CD14-positive monocyte (primary cell): Measurements from ENCODE around the gene ST7. TPM values are rescaled to one million over a fixed set of nuclear protein-coding genes. Genes with fewer than 3 reads are reported as not detected.

Experiments used
- DNase-seq, 3 donors: peaks; one replicate each; pipeline ENCODE4 v3.0.0-alpha.2; 2011 to 2022
- H2AFZ ChIP-seq: 2 replicates; pipeline ENCODE4 v1.6.0; 2012; ENCODE audit warnings: mild to moderate bottlenecking, low read depth, low read length, inconsistent platforms; ENCODE audit not compliant: insufficient read depth, poor library complexity, severe bottlenecking
- H3K27ac ChIP-seq, 2 donors: 1 replicate in 1 of 2; 2 replicates in 1 of 2; pipeline ENCODE4 v1.5.1; 2012 to 2013; ENCODE audit warnings: low read length in 2 of 2, control low read depth in 1 of 2, inconsistent platforms in 1 of 2, low read depth in 1 of 2, mild to moderate bottlenecking in 1 of 2
- H3K27me3 ChIP-seq, 2 donors: one replicate each; pipeline versions ENCODE4 v1.6.0 to v1.6.1; 2011 to 2013; ENCODE audit warnings: low read length in 2 of 2; ENCODE audit not compliant: control insufficient read depth in 2 of 2, insufficient read depth in 2 of 2
- H3K36me3 ChIP-seq, 2 donors: replicated peaks in 1 of 2; 1 replicate in 1 of 2; 2 replicates in 1 of 2; pipeline versions ENCODE4 v1.5.1 to v1.6.1; 2012 to 2013; ENCODE audit warnings: low read length in 2 of 2, control low read depth in 1 of 2, inconsistent platforms in 1 of 2, mild to moderate bottlenecking in 1 of 2; ENCODE audit not compliant: insufficient read depth in 2 of 2, control insufficient read depth in 1 of 2
- H3K4me1 ChIP-seq, 2 donors: 1 replicate in 1 of 2; 2 replicates in 1 of 2; pipeline versions ENCODE4 v1.5.1 to v1.6.1; 2012 to 2013; ENCODE audit warnings: low read length in 2 of 2, control low read depth in 1 of 2, inconsistent platforms in 1 of 2, mild to moderate bottlenecking in 1 of 2, moderate library complexity in 1 of 2; ENCODE audit not compliant: insufficient read depth in 2 of 2, control insufficient read depth in 1 of 2
- H3K4me2 ChIP-seq: replicated peaks from 2 replicates; pipeline ENCODE3; 2012; ENCODE audit warnings: low read length, moderate library complexity, mild to moderate bottlenecking; ENCODE audit not compliant: poor library complexity, severe bottlenecking; ENCODE audit errors: extremely low read depth
- H3K4me3 ChIP-seq, 3 experiments: fragments of 200-600 bp in 1 of 3; sonication (generic) in 1 of 3; replicated peaks in 1 of 3; 1 replicate in 2 of 3; 2 replicates in 1 of 3; pipeline ENCODE4 v1.5.1; 2011 to 2013; ENCODE audit warnings: low read length in 3 of 3, mild to moderate bottlenecking in 3 of 3, control low read depth in 2 of 3, low read depth in 2 of 3, inconsistent platforms in 1 of 3, moderate library complexity in 1 of 3
- H3K79me2 ChIP-seq: 2 replicates; pipeline ENCODE4 v1.6.0; 2012; ENCODE audit warnings: mild to moderate bottlenecking, control low read depth, inconsistent platforms, low read length, moderate library complexity; ENCODE audit not compliant: insufficient read depth
- H3K9ac ChIP-seq: 2 replicates; pipeline ENCODE4 v1.6.0; 2017; ENCODE audit warnings: low read length, mild to moderate bottlenecking; ENCODE audit not compliant: insufficient read depth, poor library complexity, severe bottlenecking
- H3K9me3 ChIP-seq, 2 donors: replicated peaks in 1 of 2; 1 replicate in 1 of 2; 2 replicates in 1 of 2; pipeline versions ENCODE4 v1.5.1 to v1.6.1; 2012 to 2013; ENCODE audit warnings: low read length in 2 of 2, control low read depth in 1 of 2; ENCODE audit not compliant: control insufficient read depth in 1 of 2, insufficient read depth in 1 of 2
- H4K20me1 ChIP-seq: 2 replicates; pipeline ENCODE4 v1.6.0; 2012; ENCODE audit warnings: mild to moderate bottlenecking, low read length, control low read depth, moderate library complexity; ENCODE audit not compliant: insufficient read depth
- H3K27ac Mint-ChIP-seq, 7 donors: one replicate each; pipeline ENCODE4 v1.8.0; 2020; ENCODE audit warnings: mild to moderate bottlenecking in 7 of 7, mixed read lengths in 7 of 7, moderate library complexity in 6 of 7, inconsistent platforms in 2 of 7
- H3K27me3 Mint-ChIP-seq, 3 donors: one replicate each; pipeline ENCODE4 v1.8.0; 2021 to 2022; ENCODE audit warnings: low read depth in 3 of 3, mild to moderate bottlenecking in 3 of 3, mixed read lengths in 3 of 3, moderate library complexity in 3 of 3, inconsistent platforms in 1 of 3
- H3K36me3 Mint-ChIP-seq, 2 donors: one replicate each; pipeline ENCODE4 v1.8.0; 2020; ENCODE audit warnings: mixed read lengths in 2 of 2, inconsistent platforms in 1 of 2, mild to moderate bottlenecking in 1 of 2
- H3K4me1 Mint-ChIP-seq: one replicate; pipeline ENCODE4 v1.8.0; 2020; ENCODE audit warnings: mild to moderate bottlenecking, mixed read lengths
- H3K4me3 Mint-ChIP-seq, 2 donors: one replicate each; pipeline ENCODE4 v1.8.0; 2020; ENCODE audit warnings: mild to moderate bottlenecking in 2 of 2, mixed read lengths in 2 of 2, moderate library complexity in 1 of 2
- H3K9me3 Mint-ChIP-seq, 7 donors: one replicate each; pipeline ENCODE4 v1.8.0; 2020 to 2022; ENCODE audit warnings: mixed read lengths in 7 of 7, mild to moderate bottlenecking in 6 of 7, moderate library complexity in 6 of 7, inconsistent platforms in 2 of 7
- WGBS: methylation state at CpG from one replicate; pipeline ENCODE4 v1.1.5; 2013; ENCODE audit warnings: missing lambda C conversion rate; ENCODE audit not compliant: insufficient coverage; 5-methylcytosine and 5-hydroxymethylcytosine counted together
- intact Hi-C, 2 donors: fragments of 100-400 bp; cut with micrococcal nuclease; formaldehyde crosslinking; loops; one replicate each; pipeline versions ENCODE4 v1.15.0 to v1.15.1; 2023
- polyA plus RNA-seq, 3 donors: library from polyadenylated mRNA; depleted of rRNA in 1 of 3; unstranded in 2 of 3; stranded (reverse) in 1 of 3; fragments of 300-500 nt in 2 of 3; fragments of >200 nt in 1 of 3; fragmentation: Illumina TruSeq in 2 of 3; gene quantifications; 1 replicate in 2 of 3; 2 replicates in 1 of 3; pipeline ENCODE4 v1.2.3, GENCODE V29; 2012 to 2021
- TF ChIP-seq, protein P1 (sequence below): fragments of 200-600 bp; IDR thresholded peaks from one replicate; pipeline ENCODE4 v1.8.0; 2022; ENCODE audit warnings: antibody characterized with exemption, mild to moderate bottlenecking

The ST7 gene
- polyA plus RNA-seq, 3 donors, result 3.6 to 5.5 (median 4.1) TPM

DNA sequence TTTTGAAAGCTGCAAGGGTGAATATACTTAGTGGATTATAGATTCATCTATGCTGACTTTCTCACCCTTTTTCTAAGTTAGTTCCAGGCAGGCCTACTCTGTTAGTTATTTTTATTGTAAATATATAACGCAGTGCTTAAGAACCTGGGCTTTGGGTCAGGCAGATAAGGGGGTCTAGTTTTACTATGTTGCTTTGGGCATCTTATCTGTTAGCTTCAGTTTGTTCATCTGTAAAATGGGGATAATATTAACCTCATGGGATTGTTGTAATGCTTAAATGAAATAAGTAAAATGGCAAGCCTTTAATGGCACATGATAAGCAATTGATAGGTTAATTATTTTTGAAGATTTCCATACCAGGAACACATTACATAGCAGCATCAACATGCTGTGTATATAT is 79.5 kb downstream of the ST7 start:
- WGBS, result no CpG with 5 or more reads among the region's 1 CpG
- intact Hi-C loops, result no loop called here
- Histone ChIP-seq H3K36me3 (no peaks in the 10 kb centered on the region), H3K27ac (no peak overlapping the region), H3K27me3 (no peaks in the 10 kb centered on the region), H3K9me3 (no peaks in the 10 kb centered on the region), H3K4me2 (no peak overlapping the region), H3K4me3 (no peak overlapping the region), H2AFZ (no peak overlapping the region), H3K9ac (no peak overlapping the region), H3K79me2 (no peaks in the 10 kb centered on the region), H4K20me1 (no peaks in the 10 kb centered on the region), H3K4me1 (no peaks in the 10 kb centered on the region)
- Mint-ChIP-seq H3K27ac (no peak overlapping the region), H3K4me1 (peaks cover 12% of the 10 kb centered on the region), H3K27me3 (no peaks in the 10 kb centered on the region), H3K36me3 (peaks cover 0 to 3% of the 10 kb centered on the region in 2 donors), H3K4me3 (no peak overlapping the region), H3K9me3 (peaks cover 0 to 14% (median 6%) of the 10 kb centered on the region in 7 donors)
- TF ChIP-seq, protein P1, sequence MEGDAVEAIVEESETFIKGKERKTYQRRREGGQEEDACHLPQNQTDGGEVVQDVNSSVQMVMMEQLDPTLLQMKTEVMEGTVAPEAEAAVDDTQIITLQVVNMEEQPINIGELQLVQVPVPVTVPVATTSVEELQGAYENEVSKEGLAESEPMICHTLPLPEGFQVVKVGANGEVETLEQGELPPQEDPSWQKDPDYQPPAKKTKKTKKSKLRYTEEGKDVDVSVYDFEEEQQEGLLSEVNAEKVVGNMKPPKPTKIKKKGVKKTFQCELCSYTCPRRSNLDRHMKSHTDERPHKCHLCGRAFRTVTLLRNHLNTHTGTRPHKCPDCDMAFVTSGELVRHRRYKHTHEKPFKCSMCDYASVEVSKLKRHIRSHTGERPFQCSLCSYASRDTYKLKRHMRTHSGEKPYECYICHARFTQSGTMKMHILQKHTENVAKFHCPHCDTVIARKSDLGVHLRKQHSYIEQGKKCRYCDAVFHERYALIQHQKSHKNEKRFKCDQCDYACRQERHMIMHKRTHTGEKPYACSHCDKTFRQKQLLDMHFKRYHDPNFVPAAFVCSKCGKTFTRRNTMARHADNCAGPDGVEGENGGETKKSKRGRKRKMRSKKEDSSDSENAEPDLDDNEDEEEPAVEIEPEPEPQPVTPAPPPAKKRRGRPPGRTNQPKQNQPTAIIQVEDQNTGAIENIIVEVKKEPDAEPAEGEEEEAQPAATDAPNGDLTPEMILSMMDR, result no peak
- DNase-seq, result no peak

DNA sequence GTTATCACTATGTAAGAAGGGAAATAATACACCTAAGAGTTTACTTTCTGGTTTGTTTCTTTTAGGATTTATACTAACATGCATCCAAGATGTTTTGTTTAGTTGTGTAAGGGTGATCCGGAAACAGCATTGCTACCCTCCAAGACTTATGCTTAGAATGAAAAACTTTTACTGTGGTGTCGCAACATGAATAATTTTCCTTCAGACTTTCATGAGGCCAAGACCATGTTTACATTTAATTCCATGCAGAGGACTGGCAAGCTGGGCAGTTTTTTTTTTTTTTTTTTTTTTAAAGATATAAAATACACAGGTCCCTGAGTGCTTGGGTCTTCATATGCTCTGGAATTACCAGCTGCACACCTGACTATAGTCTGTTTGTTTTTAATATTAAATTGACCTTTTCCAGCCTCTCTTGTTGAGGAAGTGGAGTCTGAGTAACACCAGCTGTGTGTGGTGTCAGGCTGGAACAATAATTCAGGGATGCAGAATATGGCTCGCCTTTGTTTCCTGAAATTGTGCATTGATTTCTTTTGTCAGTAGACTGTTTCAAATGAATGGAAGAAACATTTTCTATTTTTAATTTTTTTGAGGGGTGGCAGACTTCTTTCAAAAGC is 81.7 kb downstream of the ST7 start:
- H3K4me3 Mint-ChIP-seq, result no peak overlapping the region
- intact Hi-C loops, result no loop called here
- WGBS, result no CpG with 5 or more reads among the region's 3 CpGs
- Histone ChIP-seq H3K4me2 (no peak overlapping the region), H3K27ac (no peak overlapping the region), H3K4me3 (no peak overlapping the region), H3K4me1 (no peaks in the 10 kb centered on the region), H3K79me2 (no peaks in the 10 kb centered on the region), H3K9ac (no peak overlapping the region), H4K20me1 (no peaks in the 10 kb centered on the region), H3K9me3 (no peaks in the 10 kb centered on the region), H2AFZ (no peak overlapping the region), H3K27me3 (no peaks in the 10 kb centered on the region), H3K36me3 (no peaks in the 10 kb centered on the region)
- H3K27ac Mint-ChIP-seq, result no peak overlapping the region
- no peaks in the 10 kb centered on the region for H3K27me3 Mint-ChIP-seq
- peaks cover 17% of the 10 kb centered on the region for H3K4me1 Mint-ChIP-seq
- no peaks in the 10 kb centered on the region for H3K36me3 Mint-ChIP-seq
- H3K9me3 Mint-ChIP-seq, result peaks cover 0 to 8% (median 3%) of the 10 kb centered on the region in 7 donors
- TF ChIP-seq, protein P1, result no peak
- no peak for DNase-seq
